GM19468 (cell line): ENCODE measurements around the gene YPEL3.
"Not testable (repeated sequence)": the region's sequence is repeated elsewhere in the genome, so short reads cannot be mapped to it uniquely, and the experiment has no call there.

Source experiments
- ATAC-seq: cut with Tn5 transposase; IDR thresholded peaks from one replicate; pipeline ENCODE4 v1.9.1; 2021; ENCODE audit warnings: mild to moderate bottlenecking, moderate library complexity, moderate number of reproducible peaks; ENCODE audit not compliant: unreplicated experiment; ENCODE audit errors: extremely low read depth

Gene YPEL3

DNA sequence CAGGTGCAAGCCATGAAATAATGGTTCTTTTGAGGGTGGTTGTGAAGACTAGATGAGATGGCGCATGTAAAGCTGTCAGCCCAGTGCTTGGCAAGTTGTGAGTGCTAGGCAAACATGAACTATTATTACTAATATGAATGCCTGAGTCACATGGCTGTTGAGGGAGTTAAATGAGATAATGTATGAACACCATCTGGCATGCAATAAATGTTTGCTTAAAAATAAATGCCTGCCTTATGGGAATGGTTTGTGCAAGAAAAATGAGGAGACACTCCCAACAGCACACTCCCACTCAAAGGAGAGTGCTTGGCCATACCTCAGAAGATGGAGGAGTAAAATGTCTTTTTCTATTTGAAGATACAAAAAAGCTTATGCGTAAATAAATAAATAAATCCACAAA, 23.4 kb upstream of the YPEL3 start:
- ATAC-seq, result no peak

DNA sequence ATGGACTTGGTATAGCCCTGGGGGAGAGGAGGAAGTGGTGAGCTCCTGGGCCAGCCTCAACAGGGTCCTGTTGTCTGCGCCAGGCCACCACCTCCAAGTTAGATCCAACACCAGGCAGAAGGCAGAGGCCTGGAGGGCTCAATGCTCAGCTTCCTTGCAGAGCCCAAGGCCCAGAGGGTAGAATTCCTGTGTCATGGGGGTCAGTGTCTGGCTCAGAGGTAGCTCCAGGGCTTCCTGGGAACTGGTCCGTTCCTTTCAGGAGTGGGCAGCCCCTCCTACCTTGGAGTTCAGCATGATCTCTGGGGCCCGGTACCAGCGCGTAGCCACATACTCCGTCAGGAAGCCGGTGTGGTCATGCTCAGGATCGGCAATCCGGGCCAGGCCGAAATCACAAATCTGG, 21.8 kb upstream of the YPEL3 start:
- no peak for ATAC-seq

DNA sequence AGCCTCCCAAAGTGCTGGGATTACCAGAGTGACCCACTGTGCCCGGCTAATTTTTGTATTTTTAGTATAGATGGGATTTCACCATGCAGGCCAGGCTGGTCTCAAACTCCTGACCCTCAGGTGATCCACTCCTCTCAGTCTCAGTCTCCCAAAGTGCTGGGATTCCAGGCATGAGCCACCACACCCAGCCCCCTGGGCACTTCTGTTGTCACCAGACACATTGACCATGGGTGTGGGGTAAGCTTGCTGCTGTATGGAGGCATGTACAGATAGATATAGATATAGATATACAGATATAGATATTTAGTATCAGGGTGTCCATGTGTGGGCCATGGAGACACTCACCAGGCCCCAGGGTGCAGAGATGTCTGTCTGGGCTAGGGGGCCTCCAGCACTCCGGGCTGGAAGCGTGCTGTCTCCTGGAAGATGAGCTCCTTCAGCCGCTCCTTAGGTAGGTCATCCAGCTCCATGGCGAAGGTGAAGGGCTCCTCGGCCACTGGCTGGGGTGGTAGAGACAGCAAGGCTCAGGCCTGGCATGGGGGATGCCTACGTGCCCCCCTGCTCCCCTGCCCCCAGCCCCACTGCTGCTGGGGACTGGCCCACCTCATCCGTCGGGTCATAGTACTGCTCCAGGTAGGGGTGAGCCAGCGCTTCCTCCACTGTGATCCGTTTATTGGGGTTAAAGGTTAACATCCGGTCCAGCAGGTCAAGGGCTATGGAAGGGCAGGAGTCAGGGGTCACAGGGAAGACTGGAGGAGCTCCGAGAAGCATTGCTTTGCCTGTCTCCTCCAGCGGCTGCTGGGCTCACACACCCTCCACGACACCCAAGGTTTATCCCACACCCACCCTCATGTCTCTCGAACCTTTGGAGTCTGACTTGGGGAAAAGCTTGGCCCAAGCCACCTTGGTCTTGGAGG, 20.5 kb upstream of the YPEL3 start:
- ATAC-seq, result no peak

DNA sequence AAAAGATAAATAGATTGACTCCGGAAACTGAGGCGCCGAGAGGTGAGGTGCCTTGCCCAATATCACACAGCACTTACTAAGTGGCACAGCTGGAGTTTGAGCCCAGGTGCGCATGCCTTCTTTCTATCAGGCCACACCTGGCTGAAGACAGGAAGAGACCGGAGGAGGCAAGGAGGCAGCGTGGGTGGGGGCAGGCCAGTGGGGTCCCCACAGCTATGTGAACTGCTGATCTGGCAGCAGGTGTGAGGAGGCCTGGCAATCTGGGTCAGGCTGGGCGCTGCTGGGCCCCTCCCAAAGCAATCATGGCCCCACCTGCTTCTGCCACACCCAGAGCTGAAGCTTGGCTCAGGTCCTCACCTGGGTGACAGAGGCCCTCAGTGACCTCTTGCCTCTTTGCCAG, 19.2 kb upstream of the YPEL3 start:
- ATAC-seq, result no peak

DNA sequence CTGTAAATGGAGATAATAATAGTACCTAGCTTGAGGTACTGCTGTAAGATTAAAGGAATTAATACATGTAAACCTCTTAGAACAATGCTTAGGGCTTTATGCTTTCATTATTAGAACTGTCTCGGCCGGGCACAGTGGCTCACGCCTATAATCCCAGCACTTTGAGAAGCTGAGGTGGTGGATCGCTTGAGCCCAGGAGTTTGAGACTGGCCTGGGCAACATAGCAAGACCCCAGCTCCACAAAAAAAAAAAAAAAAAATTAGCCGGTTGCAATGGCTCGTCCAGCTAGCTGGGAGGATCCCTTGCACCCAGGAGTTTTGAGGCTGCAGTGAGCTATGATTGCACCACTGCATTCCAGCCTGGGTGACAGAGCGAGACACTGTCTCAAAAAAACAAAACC, 18.8 kb upstream of the YPEL3 start:
- not testable (repeated sequence) for ATAC-seq

- no peak for ATAC-seq
Measured at GRCh38 chr16:30114411-30114810, 18.4 kb upstream of the YPEL3 start.

GRCh38 chr16:30113711-30114333, 17.8 kb upstream of the YPEL3 start:
- no peak for ATAC-seq

DNA sequence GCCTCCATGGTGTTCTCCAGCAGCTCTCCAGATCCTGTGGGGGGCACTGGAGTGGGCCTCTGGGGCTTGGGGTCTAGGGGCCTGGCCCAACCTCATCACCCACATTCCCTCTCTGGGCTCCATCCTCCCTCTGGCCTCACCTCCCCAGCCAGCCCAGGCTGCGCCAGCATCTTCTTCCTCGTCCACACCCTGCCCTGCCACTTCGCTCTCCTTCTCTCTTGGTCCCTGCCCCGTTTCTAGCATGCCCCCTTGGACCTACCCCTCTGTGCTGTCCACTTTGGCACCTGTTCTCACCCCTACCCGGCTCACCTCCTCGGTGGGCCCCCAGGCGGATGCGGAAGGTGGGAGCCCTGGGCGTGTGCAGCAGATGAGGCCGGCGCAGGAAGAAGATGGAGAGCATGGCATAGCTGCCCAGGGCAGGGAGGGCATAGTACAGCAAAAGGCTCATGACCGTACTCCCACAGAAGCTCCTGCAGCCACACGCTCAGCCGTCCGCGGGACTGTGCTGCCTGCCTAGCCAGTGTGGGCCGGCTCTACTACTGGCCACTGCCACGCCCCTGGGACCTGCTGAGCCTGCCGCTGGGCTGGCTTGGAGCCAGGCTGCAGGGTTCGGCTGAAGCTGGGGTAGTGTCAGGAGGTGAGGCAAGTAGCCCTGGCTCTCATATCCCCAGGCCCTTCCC, 17.2 kb upstream of the YPEL3 start, which contains the start of gene GDPD3:
TSS of gene GDPD3 (minus strand) at position 507 of the 680 bp plus-strand sequence. CDS start at position 448, 59 bp downstream.
- ATAC-seq, result no peak

GRCh38 chr16:30112197-30113030, 16.4 kb upstream of the YPEL3 start:
- no peak for ATAC-seq

DNA sequence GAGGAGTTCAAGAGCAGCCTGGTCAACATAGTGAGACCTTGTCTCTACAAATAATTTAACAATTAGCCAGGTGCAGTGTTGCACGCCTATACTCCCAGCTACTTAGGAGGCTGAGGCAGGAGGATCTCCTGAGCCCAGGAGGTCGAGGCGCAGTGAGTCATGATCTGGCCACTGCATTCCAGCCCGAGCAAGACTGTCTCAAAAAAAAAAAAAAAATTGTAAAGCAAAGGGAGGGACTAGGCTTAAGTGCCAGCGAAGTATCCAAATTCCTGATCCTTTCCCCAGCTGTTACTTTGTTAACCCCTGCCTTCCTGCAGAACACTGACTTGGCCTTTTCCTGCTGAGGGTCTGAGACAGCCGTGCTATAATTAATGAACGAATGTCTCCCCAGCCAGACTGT, 14.6 kb upstream of the YPEL3 start:
- no peak for ATAC-seq

DNA sequence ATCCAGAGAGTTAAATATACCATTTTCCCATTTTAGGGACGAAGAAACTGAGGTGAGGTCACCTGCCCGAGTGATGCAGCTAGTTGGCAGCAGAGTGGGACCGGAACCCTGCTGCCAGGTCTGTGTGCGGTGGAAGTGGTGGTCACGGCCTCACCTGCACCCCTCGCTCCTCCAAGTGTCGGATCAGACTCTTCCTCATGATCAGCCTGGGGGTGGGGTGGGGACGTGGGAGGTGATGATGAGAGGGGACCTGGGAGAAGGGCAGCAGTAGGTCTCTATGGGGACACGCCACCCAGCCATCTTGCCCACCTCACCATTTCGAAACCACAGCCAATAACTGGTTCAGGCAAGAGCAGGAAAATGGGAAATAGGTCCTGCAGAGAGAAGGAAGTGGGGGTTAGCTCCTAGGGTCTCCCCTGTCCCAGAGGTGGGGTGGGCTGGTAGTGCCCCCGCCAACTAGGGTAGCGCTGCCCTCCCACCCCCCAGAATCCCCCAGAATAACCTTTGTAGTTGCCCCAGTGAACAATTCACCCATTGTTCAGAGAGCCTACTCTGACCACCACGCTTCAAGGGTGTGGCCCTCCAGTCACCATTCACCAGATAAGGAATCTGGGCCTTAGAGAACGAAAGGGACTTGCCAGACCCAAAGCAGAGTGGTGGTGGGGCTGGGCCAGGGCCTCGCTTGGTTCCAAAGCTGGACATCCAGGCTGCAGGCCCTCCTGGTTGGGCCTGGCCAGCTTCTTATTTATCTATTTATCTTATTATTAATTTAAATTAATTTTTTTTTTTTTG, 12.2 kb upstream of the YPEL3 start:
- no peak for ATAC-seq

DNA sequence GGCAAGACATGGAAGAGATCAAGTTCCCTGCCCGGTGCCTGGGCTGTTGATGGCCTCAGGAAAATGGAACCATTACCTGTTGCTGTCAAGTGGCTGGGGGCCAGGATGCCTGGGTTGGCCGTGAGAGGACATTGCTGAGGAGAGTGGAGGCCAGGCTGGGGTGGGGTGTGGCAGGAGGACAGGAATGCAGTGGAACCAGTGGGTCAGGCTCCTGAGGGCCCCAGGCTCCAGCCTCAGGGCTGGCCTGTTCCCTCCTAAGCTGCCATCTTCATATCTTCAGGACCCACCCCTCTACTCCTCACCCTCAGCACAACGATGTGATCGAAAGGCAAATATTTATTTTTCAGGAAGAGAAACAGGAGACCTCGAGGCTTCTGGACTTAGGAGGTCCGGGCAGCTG, 8.5 kb upstream of the YPEL3 start:
- no peak for ATAC-seq

GRCh38 chr16:30104090-30104489, 8.1 kb upstream of the YPEL3 start:
- no peak for ATAC-seq

GRCh38 chr16:30096862-30097563, 1.0 kb upstream of the YPEL3 start:
- ATAC-seq, result no peak

- ATAC-seq, result no peak
Measured at GRCh38 chr16:30095166-30096078, 591 bp downstream of the YPEL3 start.

DNA sequence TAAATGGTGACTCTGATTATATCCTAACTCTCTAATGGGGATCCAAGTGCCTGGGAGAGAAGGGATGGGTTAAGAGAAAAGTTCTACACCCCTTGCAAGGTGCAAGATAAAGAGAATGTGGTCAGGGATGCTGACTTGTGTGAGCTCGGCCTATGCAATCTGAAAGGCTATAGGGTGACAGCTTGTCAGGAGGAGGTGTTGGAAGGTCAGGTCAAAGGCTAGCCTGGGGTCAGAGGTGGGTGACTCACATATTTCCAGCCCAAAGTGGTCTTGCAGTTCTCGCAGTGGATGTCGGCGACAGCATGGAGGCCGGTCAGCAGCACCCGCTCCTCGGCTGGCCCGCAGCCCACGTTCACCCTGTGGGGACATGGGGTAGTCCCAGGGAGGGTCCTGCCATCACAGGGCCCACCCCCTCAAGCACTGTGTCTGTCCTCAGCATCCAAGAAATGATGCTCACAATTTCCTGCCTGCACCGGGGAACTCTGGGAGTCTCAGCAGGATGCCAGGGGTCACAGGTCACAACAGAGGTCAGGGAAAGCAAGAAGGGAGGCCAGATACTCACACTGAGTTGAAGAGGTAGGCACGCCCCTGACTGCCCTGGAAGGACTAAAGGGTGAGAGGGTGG, 1.4 kb downstream of the YPEL3 start:
- no peak for ATAC-seq

- no peak for ATAC-seq
Measured at GRCh38 chr16:30092373-30093010, 3.5 kb downstream of the YPEL3 start.
